Measurements from ENCODE around the gene VWA3A. TPM values are rescaled to one million over a fixed set of nuclear protein-coding genes. Genes with fewer than 3 reads are reported as not detected.

VWA3A gene
- total RNA-seq, 1 donor from 2014 or later = 2.6 TPM

DNA sequence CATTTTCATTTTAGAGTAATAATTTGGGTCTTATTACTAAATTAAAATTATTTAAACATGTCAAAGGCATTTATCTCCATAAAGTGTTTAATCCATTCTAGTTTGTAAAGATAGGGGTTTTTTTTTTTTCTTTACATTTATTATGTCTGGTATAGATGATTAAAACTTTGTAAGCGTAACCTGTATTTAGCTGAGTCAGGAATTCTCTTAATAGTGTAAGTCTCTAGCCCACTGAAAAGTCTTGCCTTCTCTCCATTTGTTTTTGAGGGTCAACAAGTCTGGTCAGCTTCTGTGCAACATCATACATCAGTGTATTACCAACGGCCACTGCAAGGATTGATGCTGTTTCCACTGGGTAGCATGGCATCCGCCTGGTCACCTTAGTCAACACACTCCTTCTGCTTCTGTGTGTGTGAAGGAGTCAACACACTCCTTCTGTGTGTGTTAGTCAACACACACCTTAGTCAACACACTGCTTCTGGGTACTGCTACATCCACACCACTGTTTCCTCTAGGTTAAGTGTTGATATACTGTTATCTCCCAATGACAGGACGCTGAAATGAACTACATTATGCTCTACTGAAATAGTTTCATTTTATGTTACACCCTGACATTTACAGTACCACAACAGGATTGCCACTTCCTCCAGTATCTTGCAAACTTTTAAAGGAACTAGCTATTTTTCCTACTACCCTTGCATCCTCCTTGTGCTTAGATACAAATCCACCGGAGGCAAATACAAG lies 37.3 kb upstream of the VWA3A start:
- no peak for DNase-seq
- Histone ChIP-seq H3K4me3 (no peak overlapping the region), H3K27me3 (no peaks in the 10 kb centered on the region), H3K36me3 (no peaks in the 10 kb centered on the region), H3K4me1 (no peaks in the 10 kb centered on the region), H3K27ac (no peak overlapping the region), H3K9me3 (no peaks in the 10 kb centered on the region)
- TF ChIP-seq, protein P1, sequence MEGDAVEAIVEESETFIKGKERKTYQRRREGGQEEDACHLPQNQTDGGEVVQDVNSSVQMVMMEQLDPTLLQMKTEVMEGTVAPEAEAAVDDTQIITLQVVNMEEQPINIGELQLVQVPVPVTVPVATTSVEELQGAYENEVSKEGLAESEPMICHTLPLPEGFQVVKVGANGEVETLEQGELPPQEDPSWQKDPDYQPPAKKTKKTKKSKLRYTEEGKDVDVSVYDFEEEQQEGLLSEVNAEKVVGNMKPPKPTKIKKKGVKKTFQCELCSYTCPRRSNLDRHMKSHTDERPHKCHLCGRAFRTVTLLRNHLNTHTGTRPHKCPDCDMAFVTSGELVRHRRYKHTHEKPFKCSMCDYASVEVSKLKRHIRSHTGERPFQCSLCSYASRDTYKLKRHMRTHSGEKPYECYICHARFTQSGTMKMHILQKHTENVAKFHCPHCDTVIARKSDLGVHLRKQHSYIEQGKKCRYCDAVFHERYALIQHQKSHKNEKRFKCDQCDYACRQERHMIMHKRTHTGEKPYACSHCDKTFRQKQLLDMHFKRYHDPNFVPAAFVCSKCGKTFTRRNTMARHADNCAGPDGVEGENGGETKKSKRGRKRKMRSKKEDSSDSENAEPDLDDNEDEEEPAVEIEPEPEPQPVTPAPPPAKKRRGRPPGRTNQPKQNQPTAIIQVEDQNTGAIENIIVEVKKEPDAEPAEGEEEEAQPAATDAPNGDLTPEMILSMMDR (IDR thresholded peaks at IDR 0.05) = no peak
- ATAC-seq = no peak
- intact Hi-C loops (cut with DNase I) = no loop called here

DNA sequence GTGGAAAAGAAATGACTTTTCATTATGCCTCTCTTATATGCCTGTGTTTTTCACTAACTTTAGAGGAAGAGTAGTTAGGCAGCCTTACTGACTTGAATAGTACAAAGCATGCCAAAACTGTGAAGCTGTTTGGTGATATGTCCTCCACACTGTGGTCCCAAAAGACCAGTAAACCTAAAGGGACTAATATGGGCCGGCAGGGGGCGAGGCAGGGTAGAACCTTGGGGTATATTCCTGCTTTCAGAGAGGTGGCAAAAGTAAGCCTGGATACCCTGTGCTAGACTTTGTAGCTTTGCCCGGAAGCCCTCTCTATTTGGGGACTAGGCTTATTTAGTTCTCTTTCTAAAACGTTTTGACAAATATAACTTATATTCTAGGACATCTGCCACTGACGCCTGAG lies 36.5 kb upstream of the VWA3A start:
- no peak overlapping the region for H3K27ac ChIP-seq
- no peak for DNase-seq
- intact Hi-C loops (cut with DNase I) = no loop called here
- H3K4me3 ChIP-seq = no peak overlapping the region
- no peaks in the 10 kb centered on the region for H3K9me3 ChIP-seq
- TF ChIP-seq, protein P1 (IDR thresholded peaks at IDR 0.05) = no peak
- no peaks in the 10 kb centered on the region for H3K36me3 ChIP-seq
- no peaks in the 10 kb centered on the region for H3K27me3 ChIP-seq
- H3K4me1 ChIP-seq = no peaks in the 10 kb centered on the region
- no peak for ATAC-seq

DNA sequence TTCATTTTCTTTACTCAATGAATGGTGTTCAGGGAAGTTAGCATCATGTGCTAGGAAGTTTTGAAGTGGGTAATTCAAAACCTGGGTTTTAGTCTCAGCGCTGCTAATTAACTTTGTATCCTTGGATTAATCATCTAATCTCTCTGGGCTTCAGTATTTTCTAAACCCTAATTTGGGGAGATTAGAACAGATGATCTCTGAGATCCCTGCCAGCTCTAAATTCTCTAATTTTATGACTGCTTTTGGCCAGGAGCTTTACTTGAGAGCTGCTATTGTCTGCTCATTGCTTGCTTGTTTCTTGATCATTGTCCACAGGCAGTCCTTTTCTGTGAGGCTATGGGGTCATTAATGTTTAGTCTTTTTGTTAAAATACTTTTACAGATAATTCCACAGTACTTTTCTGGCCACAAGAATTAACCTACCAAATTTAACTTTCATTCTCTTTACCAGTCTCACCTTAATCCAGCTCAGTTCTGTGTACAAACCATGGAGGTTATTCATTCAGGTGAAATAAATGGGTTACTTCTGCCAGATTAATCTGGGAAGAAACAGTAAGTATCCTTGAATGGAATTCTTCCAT lies 28.4 kb upstream of the VWA3A start:
- intact Hi-C loops (cut with DNase I) = no loop called here
- Histone ChIP-seq H3K9me3 (no peaks in the 10 kb centered on the region), H3K36me3 (no peaks in the 10 kb centered on the region), H3K4me1 (no peaks in the 10 kb centered on the region), H3K27ac (no peak overlapping the region), H3K27me3 (no peaks in the 10 kb centered on the region), H3K4me3 (no peak overlapping the region)
- no peak for ATAC-seq
- no peak for DNase-seq
- TF ChIP-seq, protein P1 (IDR thresholded peaks at IDR 0.05) = no peak

DNA sequence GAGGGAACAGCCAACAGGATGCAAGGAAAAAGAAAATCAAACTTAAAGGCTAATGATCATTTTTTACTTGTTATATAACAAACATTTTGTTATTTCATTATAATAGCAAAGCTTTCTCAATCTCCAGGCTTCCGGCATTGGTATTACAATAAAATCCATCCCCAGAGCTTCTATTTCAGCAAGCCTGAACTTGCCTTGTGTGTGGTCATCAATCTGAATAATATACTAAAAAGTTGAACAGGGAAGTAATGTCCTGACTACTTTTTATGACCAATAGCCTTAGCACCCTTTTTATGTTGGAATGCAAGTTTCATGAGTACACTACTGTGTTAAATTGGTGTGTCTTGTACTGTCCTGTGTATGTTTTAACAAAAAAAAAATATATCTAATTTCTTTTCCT lies 27.1 kb upstream of the VWA3A start:
- ATAC-seq (no peak), DNase-seq (no peak)
- Histone ChIP-seq H3K4me1 (no peaks in the 10 kb centered on the region), H3K9me3 (no peaks in the 10 kb centered on the region), H3K36me3 (no peaks in the 10 kb centered on the region), H3K27ac (no peak overlapping the region), H3K27me3 (no peaks in the 10 kb centered on the region), H3K4me3 (no peak overlapping the region)
- TF ChIP-seq, protein P1 (IDR thresholded peaks at IDR 0.05) = no peak
- intact Hi-C loops (cut with DNase I) = no loop called here

DNA sequence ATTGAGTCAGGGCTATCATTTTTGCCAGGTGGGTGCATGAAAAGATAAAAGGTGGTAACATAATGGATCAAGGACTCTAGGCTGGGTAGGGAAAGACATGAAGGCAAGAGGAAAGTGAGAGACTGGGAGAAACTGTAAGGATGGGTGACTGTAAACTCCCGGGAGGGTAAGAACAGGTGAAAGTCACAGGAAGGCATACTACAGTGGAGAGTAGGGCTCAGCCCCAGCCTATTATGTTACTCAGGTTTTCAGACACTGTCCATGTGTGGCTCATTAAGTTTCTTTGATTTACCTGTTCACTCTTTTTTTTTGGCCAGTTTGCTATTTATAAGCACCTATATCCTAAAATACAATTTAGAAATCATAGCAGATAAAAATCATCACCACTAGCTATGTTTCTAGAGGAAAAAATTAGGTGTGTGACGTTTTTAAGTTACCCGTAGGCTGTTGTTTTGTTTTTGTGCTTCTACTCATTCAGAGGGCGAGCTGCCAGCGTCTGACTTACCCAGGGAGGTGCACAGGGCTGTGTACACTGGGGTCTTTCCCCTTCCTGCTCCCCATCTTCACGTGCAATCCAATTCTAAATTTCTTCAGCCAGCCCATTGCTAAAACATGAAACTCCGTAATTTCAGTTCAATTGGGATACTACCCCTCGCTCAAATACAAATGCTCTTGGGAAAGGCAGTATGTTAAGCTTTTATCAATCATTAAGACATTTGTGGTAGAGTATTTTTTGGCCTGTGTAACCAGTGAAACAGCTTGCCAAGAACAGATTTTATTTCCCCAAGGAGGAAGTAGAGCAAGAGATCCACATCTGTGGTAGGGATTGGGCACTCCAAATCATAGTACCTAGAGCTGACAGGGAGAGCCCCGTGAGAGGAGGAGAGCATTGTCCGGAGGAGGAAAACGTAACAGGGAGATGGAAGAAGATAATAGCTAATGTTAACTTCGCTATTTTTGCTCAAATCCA lies 21.7 kb upstream of the VWA3A start:
- DNase-seq = no peak
- TF ChIP-seq, protein P1 (IDR thresholded peaks at IDR 0.05) = no peak
- H3K27ac ChIP-seq = no peak overlapping the region
- no peaks in the 10 kb centered on the region for H3K36me3 ChIP-seq
- no peak overlapping the region for H3K4me3 ChIP-seq
- intact Hi-C loops (cut with DNase I) = no loop called here
- no peaks in the 10 kb centered on the region for H3K4me1 ChIP-seq
- no peaks in the 10 kb centered on the region for H3K27me3 ChIP-seq
- H3K9me3 ChIP-seq = no peaks in the 10 kb centered on the region
- no peak for ATAC-seq
